AG04449 (cell line): Measurements from ENCODE around the gene MAML2.

Source experiments
- CTCF ChIA-PET: fragments of 350-600 bp; formaldehyde crosslinking; extraction: SDS; loops from one replicate; lab custom pipeline; 2021; ENCODE audit warnings: antibody characterized with exemption; lab: Yijun Ruan, JAX
- POLR2A ChIA-PET: fragments of 400-600, 350-600 bp; formaldehyde crosslinking; extraction: SDS; loops from one replicate; lab custom pipeline; 2020; ENCODE audit warnings: antibody characterized with exemption, inconsistent platforms; lab: Yijun Ruan, JAX
- DNase-seq: peaks from one replicate; pipeline ENCODE4 v3.0.0-alpha.2; 2010; ENCODE audit warnings: low read depth, low spot score
- H3K4me3 ChIP-seq: 2 replicates; pipeline ENCODE4 v1.5.1; 2011; ENCODE audit warnings: low read depth, mild to moderate bottlenecking, control low read depth, low read length
- TF ChIP-seq, protein P1 (sequence below): IDR thresholded peaks from one replicate; pipeline ENCODE4 v1.5.1; 2011; ENCODE audit warnings: mild to moderate bottlenecking, moderate library complexity, low read length, control low read depth, inconsistent platforms; ENCODE audit not compliant: insufficient read depth; ENCODE audit errors: missing control alignments

Gene MAML2

DNA sequence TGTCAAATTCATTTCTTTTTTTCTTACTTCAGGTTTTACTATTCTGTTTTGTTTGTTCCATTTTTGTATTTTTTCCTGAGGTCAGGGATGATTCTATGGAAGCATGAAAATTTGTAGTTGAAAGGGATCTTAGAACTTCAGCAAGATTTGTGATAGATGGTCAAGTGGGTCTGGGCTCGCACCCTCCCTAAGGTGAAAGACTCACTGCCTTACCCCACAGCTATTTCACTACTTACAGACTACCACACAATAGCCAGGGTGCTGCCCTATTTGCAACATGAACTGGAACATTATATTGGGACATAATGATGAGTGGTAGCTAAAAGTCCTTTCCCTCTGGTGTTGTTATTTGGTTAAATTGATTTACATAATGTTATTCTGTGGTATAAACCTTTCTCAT lies 62.6 kb downstream of the MAML2 start:
- ChIA-PET CTCF (interaction anchor here (1.1 to 2.3 kb wide), 4 partner anchors 21 to 63 kb away, joined by 3 to 6 read pairs (median 4); partner anchors contain the start of gene MAML2), POLR2A (no interaction called here)
- TF ChIP-seq, protein P1, sequence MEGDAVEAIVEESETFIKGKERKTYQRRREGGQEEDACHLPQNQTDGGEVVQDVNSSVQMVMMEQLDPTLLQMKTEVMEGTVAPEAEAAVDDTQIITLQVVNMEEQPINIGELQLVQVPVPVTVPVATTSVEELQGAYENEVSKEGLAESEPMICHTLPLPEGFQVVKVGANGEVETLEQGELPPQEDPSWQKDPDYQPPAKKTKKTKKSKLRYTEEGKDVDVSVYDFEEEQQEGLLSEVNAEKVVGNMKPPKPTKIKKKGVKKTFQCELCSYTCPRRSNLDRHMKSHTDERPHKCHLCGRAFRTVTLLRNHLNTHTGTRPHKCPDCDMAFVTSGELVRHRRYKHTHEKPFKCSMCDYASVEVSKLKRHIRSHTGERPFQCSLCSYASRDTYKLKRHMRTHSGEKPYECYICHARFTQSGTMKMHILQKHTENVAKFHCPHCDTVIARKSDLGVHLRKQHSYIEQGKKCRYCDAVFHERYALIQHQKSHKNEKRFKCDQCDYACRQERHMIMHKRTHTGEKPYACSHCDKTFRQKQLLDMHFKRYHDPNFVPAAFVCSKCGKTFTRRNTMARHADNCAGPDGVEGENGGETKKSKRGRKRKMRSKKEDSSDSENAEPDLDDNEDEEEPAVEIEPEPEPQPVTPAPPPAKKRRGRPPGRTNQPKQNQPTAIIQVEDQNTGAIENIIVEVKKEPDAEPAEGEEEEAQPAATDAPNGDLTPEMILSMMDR, result no peak
- no peak overlapping the region for H3K4me3 ChIP-seq
- DNase-seq, result no peak

DNA sequence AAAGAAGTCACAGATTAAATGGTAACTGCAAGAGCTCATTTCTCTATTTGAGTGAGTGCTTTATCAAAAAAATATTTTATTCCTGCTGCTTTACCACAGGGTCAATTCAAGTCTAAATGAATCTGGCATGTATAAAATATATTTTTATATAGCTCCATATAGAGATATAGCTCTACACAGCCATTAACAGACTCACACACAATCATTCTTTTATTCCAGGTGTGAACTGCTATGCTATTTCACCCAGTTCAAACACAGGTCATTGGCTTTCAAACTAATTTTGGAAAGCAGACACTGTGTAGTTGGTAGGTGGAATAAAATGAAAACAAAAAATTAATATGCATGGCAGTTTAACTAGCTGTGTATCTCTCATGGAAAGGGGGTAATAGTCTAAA lies 63.1 kb downstream of the MAML2 start:
- CTCF ChIA-PET, result interaction anchor here (1.1 to 1.4 kb wide), 4 partner anchors 21 to 63 kb away, joined by 3 to 4 read pairs (median 4); partner anchors contain the start of gene MAML2
- TF ChIP-seq, protein P1, result no peak
- POLR2A ChIA-PET, result interaction anchor here (0.7 kb wide), 1 partner anchor 23 kb away, joined by 3 read pairs; no protein-coding TSS in a partner anchor
- H3K4me3 ChIP-seq, result no peak overlapping the region
- DNase-seq, result no peak

DNA sequence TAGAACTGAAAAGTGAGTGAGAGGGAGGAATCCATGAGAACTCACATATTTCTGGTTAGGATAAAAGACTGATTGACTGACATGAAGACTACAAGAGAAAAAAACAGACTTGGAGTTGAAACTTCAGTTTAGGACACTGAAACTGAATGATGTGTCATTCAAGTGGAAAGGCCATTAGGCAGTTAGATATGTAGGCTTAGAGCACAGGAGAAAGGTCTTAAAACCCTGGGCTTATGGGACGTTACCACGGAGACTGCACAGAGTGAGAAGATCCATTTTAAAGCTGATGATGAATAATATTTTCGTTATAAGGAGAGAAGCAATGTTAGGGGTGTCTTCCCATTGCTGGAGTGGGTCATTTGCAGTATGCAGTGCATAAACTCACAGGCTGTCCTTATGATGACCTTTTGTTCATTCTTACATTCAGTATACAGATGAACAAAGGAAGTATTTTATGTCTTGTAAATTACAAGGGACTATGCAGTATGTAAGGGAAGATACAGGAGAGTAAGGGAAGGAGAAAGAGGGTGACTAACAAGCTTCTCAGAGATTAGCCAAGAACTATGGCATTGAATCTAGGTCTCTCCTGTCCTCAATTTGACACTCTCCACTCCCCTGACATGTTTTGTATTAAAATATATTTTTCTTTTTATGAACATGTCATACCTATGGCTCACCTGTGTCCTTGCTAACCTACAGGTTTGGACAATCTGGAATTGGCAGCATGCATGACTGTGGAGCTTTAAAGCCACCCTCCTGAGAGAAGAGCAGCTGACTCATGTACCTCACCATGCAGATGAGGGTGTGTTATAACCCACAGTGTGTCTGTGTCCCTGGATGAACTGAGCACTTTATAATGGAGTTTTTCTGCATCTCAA lies 63.7 kb downstream of the MAML2 start:
- TF ChIP-seq, protein P1, result no peak
- H3K4me3 ChIP-seq, result no peak overlapping the region
- ChIA-PET CTCF (interaction anchor here (1.1 to 1.4 kb wide), 4 partner anchors 20 to 64 kb away, joined by 3 to 4 read pairs (median 4); partner anchors contain the start of gene MAML2), POLR2A (interaction anchor here (0.7 to 1.2 kb wide), 2 partner anchors 24 to 123 kb away, joined by 3 to 4 read pairs; no protein-coding TSS in a partner anchor)
- DNase-seq, result no peak

DNA sequence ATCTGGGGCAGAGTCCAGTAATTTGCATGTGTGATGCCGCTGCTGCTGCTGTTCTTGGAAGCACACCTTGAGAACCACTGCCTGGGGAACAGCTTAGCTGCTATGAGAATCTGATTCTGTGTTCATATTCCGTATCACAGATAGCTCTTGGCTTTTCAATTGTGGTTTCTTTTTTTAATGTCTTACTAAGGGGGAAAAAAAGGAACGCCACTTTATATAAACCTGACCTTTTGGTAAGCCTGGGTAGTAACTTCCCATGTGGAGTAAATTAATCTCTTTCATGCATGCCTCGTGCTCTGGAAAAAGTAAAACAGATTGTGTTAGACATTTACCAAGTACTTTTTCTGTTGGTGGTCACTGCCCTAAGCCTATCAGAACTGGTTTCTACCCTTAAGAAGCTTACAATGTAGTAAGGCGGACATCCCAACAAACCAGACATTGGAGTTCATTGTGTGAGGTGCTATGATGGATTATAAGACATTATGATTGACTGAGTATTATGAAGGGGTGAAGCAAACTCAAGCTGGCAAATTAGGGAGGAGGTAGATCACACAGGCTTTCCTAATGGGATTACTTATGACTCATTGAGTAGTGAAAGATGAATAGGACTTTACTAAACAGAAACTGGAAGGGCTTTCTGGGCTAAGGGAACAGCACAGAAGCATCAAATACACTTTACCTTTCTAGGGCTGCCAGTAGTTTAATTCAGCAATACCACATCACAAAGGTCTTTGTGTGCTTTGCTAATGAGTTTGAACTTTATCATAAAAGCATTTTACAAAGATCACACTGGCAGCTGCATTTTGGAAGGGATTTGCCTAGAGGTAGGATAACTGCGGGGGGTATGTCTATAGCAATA lies 64.7 kb downstream of the MAML2 start:
- TF ChIP-seq, protein P1, result no peak
- CTCF ChIA-PET, result interaction anchor here (0.8 to 1.0 kb wide), 2 partner anchors 25 to 70 kb away, joined by 3 read pairs; no protein-coding TSS in a partner anchor
- DNase-seq, result no peak
- POLR2A ChIA-PET, result interaction anchor here (1.2 kb wide), 1 partner anchor 122 kb away, joined by 4 read pairs; no protein-coding TSS in a partner anchor
- no peak overlapping the region for H3K4me3 ChIP-seq

DNA sequence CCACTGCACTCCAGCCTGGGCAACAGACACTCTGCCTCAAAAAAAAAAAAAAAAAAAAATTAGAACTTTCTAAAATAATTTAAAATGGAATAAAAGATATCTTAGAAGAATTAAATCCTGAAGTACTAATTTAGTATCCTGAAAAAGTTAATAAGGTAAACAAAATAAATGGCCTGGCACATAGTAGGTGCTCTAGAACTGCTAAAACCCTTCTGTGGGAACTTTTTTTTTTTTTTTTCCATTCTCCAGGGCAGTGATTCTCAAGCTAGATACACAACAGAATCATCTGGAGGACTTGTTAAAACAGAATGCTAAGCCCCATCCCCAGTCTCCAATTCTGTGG lies 65.3 kb downstream of the MAML2 start:
- CTCF ChIA-PET, result interaction anchor here (0.8 to 1.0 kb wide), 2 partner anchors 24 to 70 kb away, joined by 3 read pairs; no protein-coding TSS in a partner anchor
- POLR2A ChIA-PET, result no interaction called here
- TF ChIP-seq, protein P1, result no peak

More for the DNA sequence above, 65.3 kb downstream of the MAML2 start:
- DNase-seq, result no peak
- no peak overlapping the region for H3K4me3 ChIP-seq
